ENCODE data around the gene GRB2.
"Not testable (repeated sequence)": the region's sequence is repeated elsewhere in the genome, so short reads cannot be mapped to it uniquely, and the experiment has no call there.

GRB2 gene

DNA sequence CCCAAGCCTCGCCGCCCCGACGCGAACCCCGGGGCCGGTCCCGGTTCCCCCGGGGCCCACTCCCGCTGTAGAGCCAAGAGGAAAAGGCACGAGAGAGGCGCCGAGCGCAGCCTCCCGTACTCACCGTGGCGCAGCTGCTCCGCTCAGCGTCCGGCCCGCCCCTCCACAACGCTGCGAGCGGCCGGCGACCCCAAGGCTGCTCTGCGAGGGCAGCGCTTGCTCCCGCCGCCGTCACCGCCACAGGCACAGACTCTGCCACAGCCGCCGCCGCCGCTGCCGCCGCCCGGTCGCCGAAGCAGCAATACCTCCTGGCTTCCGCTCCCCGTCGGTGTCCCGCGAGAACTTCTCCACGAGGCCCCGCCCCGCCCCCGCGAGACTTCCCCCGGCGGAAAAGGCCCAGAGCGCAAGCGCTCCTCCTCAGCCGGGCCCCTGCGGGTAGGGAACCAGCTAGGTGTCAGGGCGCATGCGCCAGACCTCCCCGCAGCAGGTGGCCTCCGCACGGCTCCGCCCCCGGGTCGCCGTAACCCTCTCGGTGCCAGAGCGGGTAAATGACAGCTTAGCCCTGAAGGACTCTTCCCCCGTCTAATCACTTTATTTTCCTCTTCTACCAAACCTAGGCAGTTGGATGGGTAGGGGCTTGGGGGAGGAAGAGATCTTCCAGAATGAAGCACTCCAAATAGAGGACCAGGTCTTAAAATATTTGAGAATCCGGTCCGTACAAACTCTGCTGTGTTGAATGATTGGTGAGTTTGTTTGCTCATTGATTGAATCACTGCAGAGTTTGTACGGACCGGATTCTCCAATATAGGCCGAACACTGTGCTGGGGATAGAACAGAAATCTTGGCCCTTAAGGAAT lies at the start of gene GRB2:
TSS of gene GRB2 (minus strand) at position 314 of the 857 bp plus-strand sequence. CDS start 12,050 bp downstream, outside the sequence.
- peak within 1 kb of the TSS; percentile 68 for H3K27ac ChIP-seq
- H2AFZ ChIP-seq, result peak within 1 kb of the TSS; percentile 83
- H3K27me3 ChIP-seq (ENCODE audit: control insufficient read depth, insufficient read depth, low read length), result no peaks in the 10 kb centered on the region
- no peaks in the 10 kb centered on the region for H3K4me1 ChIP-seq
- peak within 1 kb of the TSS; percentile 89 for H3K4me3 ChIP-seq (ENCODE audit: low read depth, low read length)
- H3K4me2 ChIP-seq (ENCODE audit: low read length), result peak within 1 kb of the TSS; percentile 98
- peaks cover 29% of the 10 kb centered on the region for H3K79me2 ChIP-seq
- peak within 1 kb of the TSS; percentile 21 for H3K9ac ChIP-seq
- no peaks in the 10 kb centered on the region for H3K9me3 ChIP-seq (ENCODE audit: control insufficient read depth, low read length)
- TF ChIP-seq, protein P1, sequence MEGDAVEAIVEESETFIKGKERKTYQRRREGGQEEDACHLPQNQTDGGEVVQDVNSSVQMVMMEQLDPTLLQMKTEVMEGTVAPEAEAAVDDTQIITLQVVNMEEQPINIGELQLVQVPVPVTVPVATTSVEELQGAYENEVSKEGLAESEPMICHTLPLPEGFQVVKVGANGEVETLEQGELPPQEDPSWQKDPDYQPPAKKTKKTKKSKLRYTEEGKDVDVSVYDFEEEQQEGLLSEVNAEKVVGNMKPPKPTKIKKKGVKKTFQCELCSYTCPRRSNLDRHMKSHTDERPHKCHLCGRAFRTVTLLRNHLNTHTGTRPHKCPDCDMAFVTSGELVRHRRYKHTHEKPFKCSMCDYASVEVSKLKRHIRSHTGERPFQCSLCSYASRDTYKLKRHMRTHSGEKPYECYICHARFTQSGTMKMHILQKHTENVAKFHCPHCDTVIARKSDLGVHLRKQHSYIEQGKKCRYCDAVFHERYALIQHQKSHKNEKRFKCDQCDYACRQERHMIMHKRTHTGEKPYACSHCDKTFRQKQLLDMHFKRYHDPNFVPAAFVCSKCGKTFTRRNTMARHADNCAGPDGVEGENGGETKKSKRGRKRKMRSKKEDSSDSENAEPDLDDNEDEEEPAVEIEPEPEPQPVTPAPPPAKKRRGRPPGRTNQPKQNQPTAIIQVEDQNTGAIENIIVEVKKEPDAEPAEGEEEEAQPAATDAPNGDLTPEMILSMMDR (IDR thresholded peaks at IDR 0.05), result no peak
- no peaks in the 10 kb centered on the region for H3K36me3 ChIP-seq (ENCODE audit: control insufficient read depth, insufficient read depth, low read length)

- not testable (repeated sequence) for H3K36me3 ChIP-seq (ENCODE audit: control insufficient read depth, insufficient read depth, low read length); H3K4me1 ChIP-seq; H3K4me3 ChIP-seq (ENCODE audit: low read depth, low read length); H3K4me2 ChIP-seq (ENCODE audit: low read length); H3K27me3 ChIP-seq (ENCODE audit: control insufficient read depth, insufficient read depth, low read length); H3K9ac ChIP-seq; H3K27ac ChIP-seq; H2AFZ ChIP-seq; H3K9me3 ChIP-seq (ENCODE audit: control insufficient read depth, low read length)
- peaks cover 14% of the 10 kb centered on the region for H3K79me2 ChIP-seq
Measured at GRCh38 chr17:75454672-75455071, 49.2 kb upstream of the GRB2 start.

GRCh38 chr17:75454193-75454592 lies 48.7 kb upstream of the GRB2 start:
- no peaks in the 10 kb centered on the region for H3K27me3 ChIP-seq (ENCODE audit: control insufficient read depth, insufficient read depth, low read length)
- no peak overlapping the region for H3K9ac ChIP-seq
- no peaks in the 10 kb centered on the region for H3K9me3 ChIP-seq (ENCODE audit: control insufficient read depth, low read length)
- peaks cover 14% of the 10 kb centered on the region for H3K79me2 ChIP-seq
- no peak overlapping the region for H3K4me2 ChIP-seq (ENCODE audit: low read length)
- H2AFZ ChIP-seq, result no peak overlapping the region
- H3K36me3 ChIP-seq (ENCODE audit: control insufficient read depth, insufficient read depth, low read length), result no peaks in the 10 kb centered on the region
- peaks cover 5% of the 10 kb centered on the region for H3K4me1 ChIP-seq
- TF ChIP-seq, protein P1 (IDR thresholded peaks at IDR 0.05), result no peak
- H3K27ac ChIP-seq, result no peak overlapping the region
- no peak overlapping the region for H3K4me3 ChIP-seq (ENCODE audit: low read depth, low read length)

GRCh38 chr17:75450270-75450669 lies 44.8 kb upstream of the GRB2 start:
- H3K4me1 ChIP-seq, result no peaks in the 10 kb centered on the region
- no peaks in the 10 kb centered on the region for H3K36me3 ChIP-seq (ENCODE audit: control insufficient read depth, insufficient read depth, low read length)
- no peaks in the 10 kb centered on the region for H3K9me3 ChIP-seq (ENCODE audit: control insufficient read depth, low read length)
- H3K9ac ChIP-seq, result no peak overlapping the region
- H2AFZ ChIP-seq, result no peak overlapping the region
- no peak overlapping the region for H3K27ac ChIP-seq
- TF ChIP-seq, protein P1 (IDR thresholded peaks at IDR 0.05), result no peak
- no peak overlapping the region for H3K4me3 ChIP-seq (ENCODE audit: low read depth, low read length)
- no peak overlapping the region for H3K4me2 ChIP-seq (ENCODE audit: low read length)
- H3K27me3 ChIP-seq (ENCODE audit: control insufficient read depth, insufficient read depth, low read length), result no peaks in the 10 kb centered on the region
- H3K79me2 ChIP-seq, result no peaks in the 10 kb centered on the region

DNA sequence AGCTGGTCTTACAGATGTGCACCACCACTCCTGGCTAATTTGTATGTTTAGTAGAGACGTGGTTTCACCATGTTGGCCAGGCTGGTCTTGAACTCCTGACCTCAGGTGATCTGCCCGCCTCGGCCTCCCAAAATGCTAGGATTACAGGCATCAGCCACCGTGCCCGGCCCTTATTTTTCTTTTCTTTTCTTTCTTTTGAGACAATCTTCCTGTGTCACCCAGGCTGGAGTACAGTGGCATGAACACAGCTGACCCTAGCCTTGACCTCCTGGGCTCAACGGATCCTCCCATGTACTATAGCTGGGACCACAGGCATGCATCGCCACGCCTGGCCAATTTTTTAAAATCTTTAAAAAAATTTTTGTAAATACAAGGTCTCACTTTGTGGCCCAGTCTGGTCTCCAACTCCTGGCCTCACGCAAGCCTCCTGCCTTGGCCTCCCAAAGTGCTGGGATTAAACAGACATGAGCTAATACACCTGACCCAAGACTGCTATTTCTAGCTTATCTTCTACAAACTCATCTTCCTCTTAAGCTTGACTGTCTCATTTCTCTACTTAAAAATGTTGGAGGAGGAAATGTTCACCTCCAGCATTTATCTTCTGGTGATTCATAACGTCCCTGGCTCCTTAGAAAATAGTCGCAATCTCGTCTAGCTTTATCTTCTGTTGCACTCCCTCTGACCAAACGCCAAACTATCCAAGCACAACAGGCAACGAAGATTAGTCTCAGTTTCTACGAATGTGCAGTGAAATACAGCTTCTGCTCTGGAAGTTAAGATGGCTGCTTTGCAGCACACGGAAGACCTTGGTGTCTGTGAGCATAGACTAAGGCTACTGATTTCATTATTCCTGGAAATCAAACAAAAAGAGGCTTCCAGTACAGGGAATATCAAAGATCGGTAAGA lies 42.7 kb upstream of the GRB2 start:
- no peaks in the 10 kb centered on the region for H3K27me3 ChIP-seq (ENCODE audit: control insufficient read depth, insufficient read depth, low read length)
- H3K9ac ChIP-seq, result no peak overlapping the region
- H3K9me3 ChIP-seq (ENCODE audit: control insufficient read depth, low read length), result no peaks in the 10 kb centered on the region
- TF ChIP-seq, protein P1 (IDR thresholded peaks at IDR 0.05), result no peak
- no peak overlapping the region for H3K27ac ChIP-seq
- no peak overlapping the region for H2AFZ ChIP-seq
- no peaks in the 10 kb centered on the region for H3K79me2 ChIP-seq
- H3K4me1 ChIP-seq, result no peaks in the 10 kb centered on the region
- H3K36me3 ChIP-seq (ENCODE audit: control insufficient read depth, insufficient read depth, low read length), result no peaks in the 10 kb centered on the region
- no peak overlapping the region for H3K4me2 ChIP-seq (ENCODE audit: low read length)
- H3K4me3 ChIP-seq (ENCODE audit: low read depth, low read length), result no peak overlapping the region

DNA sequence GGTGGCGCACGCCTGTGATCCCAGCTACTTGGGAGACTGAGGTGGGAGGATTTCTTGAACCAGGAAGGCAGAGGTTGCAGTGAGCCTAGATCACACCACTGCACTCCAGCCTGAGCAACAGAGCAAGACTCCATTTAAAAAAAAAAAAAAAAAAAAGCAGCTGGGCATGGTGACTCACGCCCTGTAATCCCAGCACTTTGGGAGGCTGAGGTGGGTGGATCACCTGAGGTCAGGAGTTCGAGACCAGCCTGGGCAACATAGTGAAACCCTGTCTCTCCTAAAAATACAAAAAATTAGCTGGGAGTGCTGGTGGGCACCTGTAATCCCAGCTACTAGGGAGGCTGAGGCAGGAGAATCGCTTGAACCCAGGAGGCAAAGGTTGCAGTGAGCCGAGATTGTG lies 40.4 kb upstream of the GRB2 start:
- not testable (repeated sequence) for H3K4me1 ChIP-seq; H3K27ac ChIP-seq; H3K9ac ChIP-seq; H3K4me3 ChIP-seq (ENCODE audit: low read depth, low read length); H3K79me2 ChIP-seq; H3K27me3 ChIP-seq (ENCODE audit: control insufficient read depth, insufficient read depth, low read length); H3K36me3 ChIP-seq (ENCODE audit: control insufficient read depth, insufficient read depth, low read length); H3K4me2 ChIP-seq (ENCODE audit: low read length); H3K9me3 ChIP-seq (ENCODE audit: control insufficient read depth, low read length); H2AFZ ChIP-seq
